BJ (cell line): ENCODE measurements around the gene AP1AR. TPM values are rescaled to one million over a fixed set of nuclear protein-coding genes. Genes with fewer than 3 reads are reported as not detected.
"Not testable (repeated sequence)": the region's sequence is repeated elsewhere in the genome, so short reads cannot be mapped to it uniquely, and the experiment has no call there.

Source experiments
- CTCF ChIA-PET: fragments of 350-600 bp; formaldehyde crosslinking; extraction: SDS; loops from one replicate; lab custom pipeline; 2021; ENCODE audit warnings: antibody characterized with exemption, inconsistent platforms; lab: Yijun Ruan, JAX
- POLR2A ChIA-PET: fragments of 300-600 bp; sonication (Branson Sonifier 250); formaldehyde crosslinking; extraction: SDS; loops from one replicate; lab custom pipeline; 2021; ENCODE audit warnings: antibody characterized with exemption; lab: Charles Lee
- DNase-seq: peaks from one replicate; pipeline ENCODE4 v3.0.0-alpha.2; 2011; ENCODE audit warnings: low read depth
- H3K27me3 ChIP-seq: 2 replicates; pipeline ENCODE4 v1.6.0; 2011; ENCODE audit warnings: low read length; ENCODE audit not compliant: control insufficient read depth, insufficient read depth
- H3K36me3 ChIP-seq: 2 replicates; pipeline ENCODE4 v1.5.1; 2011; ENCODE audit warnings: low read length; ENCODE audit not compliant: control insufficient read depth, insufficient read depth
- H3K4me3 ChIP-seq: 2 replicates; pipeline ENCODE4 v1.5.1; 2011; ENCODE audit warnings: low read depth, mild to moderate bottlenecking, control low read depth, low read length
- CTCF ChIP-seq: IDR thresholded peaks from 2 replicates; pipeline ENCODE4 v1.5.1; 2011; ENCODE audit warnings: low read depth, mild to moderate bottlenecking, control low read depth, inconsistent platforms, low read length, moderate library complexity; ENCODE audit not compliant: insufficient read depth
- polyA plus RNA-seq: library from polyadenylated mRNA; depleted of rRNA; stranded (reverse); fragments of >200 nt; gene quantifications from 2 replicates; pipeline ENCODE4 v1.2.3, GENCODE V29; 2011

The AP1AR gene
- polyA plus RNA-seq, 1 experiment: 3.3 TPM

- ChIA-PET CTCF (interaction anchor here (0.8 to 1.1 kb wide), 3 partner anchors 18 to 36 kb away, joined by 3 to 4 read pairs (median 3); no protein-coding TSS in a partner anchor), POLR2A (no interaction called here)
- TF ChIP-seq CTCF: no peak
These were observed 71.0 kb downstream of the AP1AR start for GRCh38 chr4:112302320-112303274.

GRCh38 chr4:112305477-112305876 is 73.9 kb downstream of the AP1AR start:
- H3K36me3 ChIP-seq, H3K27me3 ChIP-seq, DNase-seq, POLR2A ChIA-PET, CTCF ChIA-PET, H3K4me3 ChIP-seq: not testable (repeated sequence)

More at GRCh38 chr4:112302320-112303274, 71.0 kb downstream of the AP1AR start:
- no peaks in the 10 kb centered on the region for H3K36me3 ChIP-seq
- no peaks in the 10 kb centered on the region for H3K27me3 ChIP-seq
- no peak for DNase-seq
- H3K4me3 ChIP-seq: no peak overlapping the region

GRCh38 chr4:112309263-112309791 is 77.7 kb downstream of the AP1AR start:
- ChIA-PET POLR2A (interaction anchor here (0.6 kb wide), 1 partner anchor 12 kb away, joined by 5 read pairs; the partner anchor contains the start of gene ALPK1), CTCF (interaction anchor here (0.6 to 2.0 kb wide), 8 partner anchors 8 to 323 kb away, joined by 3 to 7 read pairs (median 4); no protein-coding TSS in a partner anchor)
- H3K36me3 ChIP-seq, DNase-seq, H3K4me3 ChIP-seq, H3K27me3 ChIP-seq: not testable (repeated sequence)

- no peaks in the 10 kb centered on the region for H3K27me3 ChIP-seq
- no peak overlapping the region for H3K4me3 ChIP-seq
- POLR2A ChIA-PET: no interaction called here
- no peaks in the 10 kb centered on the region; the same call in 1 of the 2 replicates for H3K36me3 ChIP-seq
- TF ChIP-seq CTCF: no peak
- CTCF ChIA-PET: interaction anchor here (0.7 to 1.5 kb wide), 6 partner anchors 9 to 213 kb away, joined by 3 to 6 read pairs (median 4); partner anchors contain the start of genes ALPK1 and TIFA
- no peak for DNase-seq
These were observed 79.9 kb downstream of the AP1AR start for GRCh38 chr4:112311516-112311915.

- Histone ChIP-seq H3K27me3 (no peaks in the 10 kb centered on the region), H3K4me3 (no peak overlapping the region), H3K36me3 (no peaks in the 10 kb centered on the region; the same call in 1 of the 2 replicates)
- no peak for DNase-seq
- no peak for TF ChIP-seq CTCF
- ChIA-PET CTCF (no interaction called here), POLR2A (no interaction called here)
These were observed 81.1 kb downstream of the AP1AR start for GRCh38 chr4:112312610-112313239.
